H1 (cell line): ENCODE data around the gene AFAP1L1. TPM values are rescaled to one million over a fixed set of nuclear protein-coding genes. Genes with fewer than 3 reads are reported as not detected.

Experiments used
- KDM5A ChIP-seq: fragments of 200-600 bp; IDR thresholded peaks from 2 replicates; pipeline ENCODE4 v1.7.1; 2012; ENCODE audit warnings: mild to moderate bottlenecking, low read length, inconsistent platforms, mixed read lengths
- MAFK ChIP-seq: IDR thresholded peaks from 2 replicates; pipeline ENCODE4 v1.6.1; 2012; ENCODE audit warnings: low read depth, mild to moderate bottlenecking, improper control_type of control experiment, low read length
- polyA plus RNA-seq, 7 experiments: library from polyadenylated mRNA; depleted of rRNA in 3 of 7; stranded (reverse) in 5 of 7; unstranded in 2 of 7; fragments of >200 nt in 5 of 7; fragments of 200-250 nt in 2 of 7; gene quantifications; 1 replicate in 5 of 7; 2 replicates in 1 of 7; 4 replicates in 1 of 7; pipeline versions ENCODE4 v1.2.1 to v1.2.3, GENCODE V29; 2011 to 2013; ENCODE audit warnings: missing spikeins in 2 of 7, mixed read lengths in 2 of 7
- total RNA-seq: library from RNA; stranded (reverse); fragmentation: NEBNext Ultra II Directional; extraction: Animal tissue kit (Norgen Biotek cat#: 25700); gene quantifications from 2 replicates; pipeline ENCODE4 v1.2.1, GENCODE V29; 2021

The AFAP1L1 gene
- total and polyA plus RNA-seq, 2 of the 8 experiments (the other 6 are each of a cell fraction or from before 2014, with no cell fraction given) = 0.79 to 4.7 TPM

GRCh38 chr5:149260761-149261160 lies 10.9 kb upstream of the AFAP1L1 start (continued):
- no peak for TF ChIP-seq KDM5A
- no peak for TF ChIP-seq MAFK
